ENCODE results near the gene BIRC3.
A peak's percentile ranks its signal among the peaks of the same experiment; 100 is the strongest.

Gene BIRC3

GRCh38 chr11:102317099-102317767, at the start of gene BIRC3:
TSS of gene BIRC3 (plus strand) at chr11:102317484. CDS start at chr11:102324510, 7,026 bp downstream.
- peak; percentile 90 to 92 for DNase-seq

- DNase-seq = no peak
Observed at GRCh38 chr11:102267609-102268008, 49.7 kb upstream of the BIRC3 start.

DNA sequence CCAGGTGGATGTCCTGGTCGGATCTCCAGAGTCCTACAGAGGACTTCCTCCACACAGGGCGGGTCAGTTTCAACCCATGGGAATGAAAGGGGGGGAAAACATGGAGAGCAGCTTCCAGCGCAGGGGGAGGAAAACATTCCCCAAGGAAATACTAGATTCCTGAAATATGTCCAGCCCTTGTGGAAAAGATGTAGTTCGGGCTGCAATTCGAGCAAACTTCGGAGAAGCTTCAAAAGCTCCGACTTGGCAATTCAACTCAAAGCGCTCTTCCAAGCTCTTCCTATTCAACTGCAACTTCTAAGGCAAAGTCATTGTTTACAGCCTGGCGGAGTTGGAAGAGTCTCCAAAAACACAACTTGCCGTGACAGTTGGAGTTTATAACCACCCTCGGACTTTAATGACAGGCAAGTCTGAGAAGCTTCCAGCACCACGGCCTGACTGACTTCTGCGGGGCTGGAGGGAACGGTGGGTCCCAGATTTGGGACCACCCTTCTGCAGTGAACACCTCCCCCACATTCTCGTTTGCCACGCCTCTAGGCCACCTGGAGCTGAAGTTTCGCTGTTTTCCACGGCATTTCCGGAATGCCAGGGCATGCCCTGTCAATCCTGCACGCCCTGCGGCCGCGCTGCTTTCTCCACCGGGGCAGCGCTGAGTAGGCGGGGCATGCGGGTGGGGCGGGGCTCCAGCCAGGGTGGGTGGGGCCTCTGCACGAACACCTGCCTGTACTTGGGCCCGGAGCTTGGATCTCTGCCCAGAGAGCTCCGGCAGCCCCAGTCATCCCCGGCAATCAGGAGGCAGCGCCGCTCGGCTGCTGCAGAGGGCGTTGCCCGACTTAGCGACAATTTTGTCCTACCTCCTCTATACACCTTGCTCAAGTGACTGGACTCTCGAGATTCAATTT, 49.0 kb upstream of the BIRC3 start:
- peak; percentile 20 to 75 for DNase-seq

- DNase-seq = no peak
Observed at GRCh38 chr11:102268985-102269470, 48.3 kb upstream of the BIRC3 start.

- DNase-seq = no peak
Observed at GRCh38 chr11:102269927-102270326, 47.4 kb upstream of the BIRC3 start.

DNA sequence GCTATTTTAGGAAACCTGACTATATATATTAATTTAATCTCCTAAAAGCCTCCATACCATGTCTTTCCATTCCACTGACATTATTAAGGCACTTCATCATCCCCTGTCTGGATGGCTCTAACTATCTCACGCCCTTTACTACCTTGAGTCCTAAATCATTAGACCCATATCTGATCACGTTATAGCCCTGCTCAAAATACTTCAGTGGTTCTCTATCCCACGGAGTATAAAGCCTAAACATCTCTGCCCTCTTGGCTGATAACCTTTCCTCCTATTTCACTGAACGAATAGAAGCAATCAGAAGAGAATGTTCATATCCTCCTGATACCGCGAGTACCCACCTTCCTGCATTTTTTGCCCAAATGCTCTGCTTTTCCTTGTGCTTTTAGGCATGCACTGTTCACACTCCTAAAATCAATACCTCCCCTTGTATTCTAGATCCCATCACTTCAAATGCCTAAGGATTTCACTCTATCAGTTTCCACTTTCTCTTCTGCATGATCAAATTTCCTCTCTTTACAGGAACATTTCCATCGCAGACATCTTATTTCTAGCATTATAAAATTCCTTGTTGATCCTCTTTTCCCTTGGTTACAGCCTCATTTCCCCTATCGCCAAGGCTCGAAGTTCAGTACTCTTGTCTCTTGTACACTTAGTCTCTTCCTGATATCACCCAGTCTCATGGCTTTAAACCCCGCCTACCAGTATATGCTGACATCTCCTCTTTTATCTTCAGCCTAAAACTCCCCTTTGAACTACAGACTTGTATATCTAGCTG, 45.0 kb upstream of the BIRC3 start:
- no peak for DNase-seq

DNA sequence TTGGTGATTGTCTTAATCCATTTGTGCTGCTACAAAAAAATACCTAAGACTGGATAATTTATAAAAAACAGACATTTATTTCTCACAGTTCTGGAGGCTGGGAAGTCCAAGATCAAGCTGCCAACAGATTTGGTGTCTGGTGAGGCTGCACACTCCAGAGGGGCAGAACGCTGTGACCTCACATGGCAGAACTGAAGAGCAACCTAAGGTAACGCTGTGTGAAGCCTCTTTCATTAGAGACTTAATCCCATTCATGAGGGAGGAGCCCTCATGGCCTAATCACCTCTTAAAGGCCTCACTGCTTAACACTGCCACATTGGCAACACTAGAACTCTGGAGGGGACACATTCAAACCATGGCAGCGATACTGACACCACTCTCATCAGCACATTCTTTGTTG, 42.7 kb upstream of the BIRC3 start:
- DNase-seq = peak in 1 of 2 experiments; percentile 41

GRCh38 chr11:102276362-102276761, 40.9 kb upstream of the BIRC3 start:
- no peak for DNase-seq

GRCh38 chr11:102276783-102277182, 40.5 kb upstream of the BIRC3 start:
- no peak for DNase-seq

GRCh38 chr11:102279641-102280170, 37.6 kb upstream of the BIRC3 start:
- DNase-seq = peak in 1 of 2 experiments; percentile 27

DNA sequence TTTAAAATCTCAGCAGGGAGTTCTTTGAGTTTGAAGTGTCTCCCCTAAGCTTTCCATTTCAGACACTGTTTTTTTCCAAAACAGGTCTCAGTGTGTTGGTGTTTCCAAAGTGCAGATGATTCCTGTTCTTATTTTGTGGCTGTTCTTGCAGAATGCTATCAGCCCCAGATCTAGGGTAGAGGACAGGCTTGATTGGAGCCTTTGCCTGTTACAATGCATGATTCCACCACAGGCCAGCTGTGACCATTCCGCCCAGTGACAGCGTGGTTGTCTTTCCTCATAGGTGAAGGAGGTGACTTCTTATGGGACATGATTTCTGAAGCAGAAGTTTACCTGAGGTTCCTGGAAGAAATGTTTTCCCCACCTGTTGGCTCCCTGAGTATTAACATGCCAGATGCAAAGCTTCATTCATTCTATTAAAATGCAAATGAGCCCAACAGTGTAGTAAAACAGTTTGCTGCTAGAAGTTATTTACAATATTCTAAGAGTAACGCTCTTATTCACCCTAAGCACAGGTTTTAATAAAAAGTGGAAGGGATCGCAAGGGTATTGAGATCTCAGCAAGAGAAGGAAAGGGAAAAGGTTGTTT, 36.9 kb upstream of the BIRC3 start:
- DNase-seq = no peak

DNA sequence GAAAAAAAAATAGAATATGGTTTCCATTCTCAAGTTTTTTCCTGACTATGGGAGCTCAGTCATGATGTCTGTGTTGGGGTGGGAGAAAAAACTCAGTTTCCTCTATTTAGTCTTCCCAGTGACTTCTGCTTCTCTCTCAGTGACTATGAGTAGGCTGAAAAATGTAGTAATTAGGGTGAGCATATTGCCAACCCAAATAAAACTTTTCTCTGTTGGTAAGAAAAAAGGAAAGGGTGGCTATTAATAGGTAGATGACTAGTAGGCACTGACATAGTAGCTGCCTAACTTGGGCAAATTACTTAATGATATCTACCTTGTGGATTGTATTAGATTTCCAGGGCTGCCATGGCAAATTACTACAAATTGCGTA, 34.2 kb upstream of the BIRC3 start:
- no peak for DNase-seq

DNA sequence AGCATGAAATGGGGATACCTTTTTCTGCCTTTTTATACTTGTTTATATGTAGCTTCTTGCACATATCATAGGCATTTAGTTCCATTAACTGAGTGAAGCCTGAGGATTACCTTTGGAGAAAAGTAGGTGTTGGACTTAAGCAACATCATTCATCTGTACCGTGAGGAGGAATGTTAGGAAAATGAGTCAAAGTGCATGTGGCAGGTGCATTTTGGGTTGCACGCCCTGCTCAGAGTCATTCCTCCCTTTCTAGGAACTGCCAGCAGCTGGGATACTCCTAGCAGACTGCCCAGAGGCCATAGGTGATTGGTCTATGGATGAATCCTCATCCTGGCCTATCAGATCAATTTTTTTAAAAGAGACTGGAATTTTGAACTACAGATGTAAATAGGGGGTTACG, 33.3 kb upstream of the BIRC3 start:
- no peak for DNase-seq

GRCh38 chr11:102286292-102286691, 31.0 kb upstream of the BIRC3 start:
- no peak for DNase-seq

- peak; percentile 47 to 84 for DNase-seq
Observed at GRCh38 chr11:102287964-102288724, 29.1 kb upstream of the BIRC3 start.

- DNase-seq = no peak
Observed at GRCh38 chr11:102288725-102289083, 28.6 kb upstream of the BIRC3 start.

DNA sequence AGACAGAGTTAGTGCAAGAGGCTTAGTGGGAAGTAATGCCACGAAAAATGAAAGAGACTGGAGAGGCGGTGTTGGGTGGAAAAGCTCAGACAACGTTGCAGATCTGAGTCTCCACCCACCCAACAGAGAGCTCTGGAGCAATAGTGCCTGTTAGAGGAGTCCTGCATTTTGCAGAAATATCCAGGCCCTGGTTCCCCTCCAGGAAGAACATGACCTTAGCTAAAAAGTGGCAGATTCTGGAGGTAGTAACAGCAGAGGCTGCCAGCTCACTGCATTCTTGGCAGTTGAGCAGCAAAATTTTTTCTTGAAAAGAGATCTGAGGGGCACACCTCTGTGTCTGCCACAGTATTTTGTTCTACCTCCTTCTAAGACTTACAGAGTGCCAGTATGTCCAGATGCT, 27.7 kb upstream of the BIRC3 start:
- no peak for DNase-seq

DNA sequence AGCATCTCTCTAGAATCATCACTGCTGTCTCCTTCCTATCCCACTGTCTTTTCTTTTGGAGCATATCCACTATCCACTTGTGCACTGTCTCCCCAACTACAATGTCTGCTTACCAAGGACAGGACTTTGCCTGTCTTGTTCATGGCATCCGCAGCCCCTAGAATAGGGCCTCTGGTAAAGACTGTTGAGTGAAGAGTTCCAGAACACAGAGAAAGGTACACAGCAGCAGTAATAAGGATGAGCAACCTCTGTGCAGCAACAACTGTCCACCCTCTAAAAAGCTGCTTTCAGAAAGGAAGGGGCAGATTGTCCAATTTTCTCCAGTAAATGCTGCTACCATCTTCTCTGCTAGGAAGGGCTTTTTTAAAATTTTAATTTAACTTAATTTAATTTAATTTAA, 25.5 kb upstream of the BIRC3 start:
- DNase-seq = no peak

GRCh38 chr11:102292933-102293332, 24.4 kb upstream of the BIRC3 start:
- no peak for DNase-seq

- peak in 1 of 2 experiments; percentile 44 for DNase-seq
Observed at GRCh38 chr11:102293873-102294601, 23.2 kb upstream of the BIRC3 start.

DNA sequence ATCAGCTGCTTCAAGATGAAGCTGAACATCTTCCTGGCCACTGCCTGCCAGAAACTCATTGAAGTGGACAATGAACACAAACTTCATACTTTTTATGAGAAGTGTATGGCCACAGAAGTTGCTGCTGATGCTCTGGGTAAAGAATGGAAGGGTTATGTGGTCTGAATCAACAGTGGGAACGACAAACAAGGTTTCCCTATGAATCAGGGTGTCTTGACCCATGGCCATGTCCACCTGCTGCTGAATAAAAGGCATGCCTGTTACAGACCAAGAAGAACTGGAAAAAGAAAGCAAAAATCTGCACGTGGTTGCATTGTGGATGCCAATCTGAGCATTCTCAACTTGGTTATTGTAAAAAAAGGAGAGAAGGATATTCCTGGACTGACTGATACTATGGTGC, 22.2 kb upstream of the BIRC3 start:
- DNase-seq = no peak

All from NCI-H524 (cell line).